MM.1S (cell line): ENCODE data around the gene SPATS2.

Experiments
- DNase-seq: peaks from one replicate; pipeline ENCODE4 v3.0.0-alpha.2; 2015
- H2AFZ ChIP-seq: fragments of 300-600 bp; sonication (generic); 2 replicates; pipeline ENCODE4 v1.6.0; 2016; ENCODE audit warnings: antibody characterized with exemption, low read length
- H3F3A ChIP-seq: fragments of 300-600 bp; sonication (generic); 2 replicates; pipeline ENCODE4 v1.6.1; 2016; ENCODE audit warnings: mild to moderate bottlenecking, antibody characterized with exemption, low read length, moderate library complexity, mixed read lengths; ENCODE audit not compliant: insufficient read depth
- H3K27ac ChIP-seq: fragments of 300-600 bp; sonication (generic); 2 replicates; pipeline ENCODE4 v1.5.1; 2016; ENCODE audit warnings: mild to moderate bottlenecking, low read length
- H3K27me3 ChIP-seq: fragments of 300-600 bp; sonication (generic); replicated peaks from 2 replicates; pipeline ENCODE4 v1.6.0; 2016; ENCODE audit warnings: low read length; ENCODE audit not compliant: insufficient read depth
- H3K36me3 ChIP-seq: fragments of 300-600 bp; sonication (generic); replicated peaks from 2 replicates; pipeline ENCODE4 v1.6.1; 2016; ENCODE audit warnings: mild to moderate bottlenecking, low read length, mixed read lengths; ENCODE audit not compliant: insufficient read depth
- H3K4me1 ChIP-seq: fragments of 300-600 bp; sonication (generic); 2 replicates; pipeline ENCODE4 v1.6.1; 2016; ENCODE audit warnings: low read length, mixed read lengths
- H3K4me2 ChIP-seq: fragments of 300-600 bp; sonication (generic); 2 replicates; pipeline ENCODE4 v1.6.0; 2016; ENCODE audit warnings: low read depth, low read length
- H3K4me3 ChIP-seq: fragments of 300-600 bp; sonication (generic); 2 replicates; pipeline ENCODE4 v1.5.1; 2016; ENCODE audit warnings: low read length, mixed read lengths
- H3K79me2 ChIP-seq: fragments of 300-600 bp; sonication (generic); 2 replicates; pipeline ENCODE4 v1.6.1; 2016; ENCODE audit warnings: mixed run types, low read length, mixed read lengths
- H3K9ac ChIP-seq: fragments of 300-600 bp; sonication (generic); 2 replicates; pipeline ENCODE4 v1.6.1; 2016; ENCODE audit warnings: low read length, mixed read lengths
- H3K9me2 ChIP-seq: fragments of 300-600 bp; sonication (generic); replicated peaks from 2 replicates; pipeline ENCODE4 v1.6.1; 2016; ENCODE audit warnings: mild to moderate bottlenecking, low read length, mixed read lengths; ENCODE audit not compliant: insufficient read depth
- H3K9me3 ChIP-seq: fragments of 300-600 bp; sonication (generic); replicated peaks from 2 replicates; pipeline ENCODE4 v1.6.1; 2016; ENCODE audit warnings: mild to moderate bottlenecking, low read length, mixed read lengths; ENCODE audit not compliant: insufficient read depth
- H4K20me1 ChIP-seq: fragments of 300-600 bp; sonication (generic); 2 replicates; pipeline ENCODE4 v1.6.1; 2016; ENCODE audit warnings: mild to moderate bottlenecking, low read length, moderate library complexity, mixed read lengths; ENCODE audit not compliant: insufficient read depth
- EZH2 ChIP-seq: fragments of 300-600 bp; sonication (generic); optimal IDR thresholded peaks from 2 replicates; pipeline ENCODE3; 2017; ENCODE audit warnings: low read depth, mild to moderate bottlenecking, antibody characterized with exemption, low read length, mixed read lengths
- EZH2phosphoT487 ChIP-seq: fragments of 300-600 bp; sonication (generic); IDR thresholded peaks from 2 replicates; pipeline ENCODE4 v1.6.1; 2018; ENCODE audit warnings: antibody characterized with exemption, low read length
- TF ChIP-seq, protein P1 (sequence below): fragments of 300-600 bp; sonication (generic); IDR thresholded peaks from 2 replicates; pipeline ENCODE4 v1.5.1; 2016; ENCODE audit warnings: antibody characterized with exemption, low read length, mixed read lengths

Gene SPATS2

DNA sequence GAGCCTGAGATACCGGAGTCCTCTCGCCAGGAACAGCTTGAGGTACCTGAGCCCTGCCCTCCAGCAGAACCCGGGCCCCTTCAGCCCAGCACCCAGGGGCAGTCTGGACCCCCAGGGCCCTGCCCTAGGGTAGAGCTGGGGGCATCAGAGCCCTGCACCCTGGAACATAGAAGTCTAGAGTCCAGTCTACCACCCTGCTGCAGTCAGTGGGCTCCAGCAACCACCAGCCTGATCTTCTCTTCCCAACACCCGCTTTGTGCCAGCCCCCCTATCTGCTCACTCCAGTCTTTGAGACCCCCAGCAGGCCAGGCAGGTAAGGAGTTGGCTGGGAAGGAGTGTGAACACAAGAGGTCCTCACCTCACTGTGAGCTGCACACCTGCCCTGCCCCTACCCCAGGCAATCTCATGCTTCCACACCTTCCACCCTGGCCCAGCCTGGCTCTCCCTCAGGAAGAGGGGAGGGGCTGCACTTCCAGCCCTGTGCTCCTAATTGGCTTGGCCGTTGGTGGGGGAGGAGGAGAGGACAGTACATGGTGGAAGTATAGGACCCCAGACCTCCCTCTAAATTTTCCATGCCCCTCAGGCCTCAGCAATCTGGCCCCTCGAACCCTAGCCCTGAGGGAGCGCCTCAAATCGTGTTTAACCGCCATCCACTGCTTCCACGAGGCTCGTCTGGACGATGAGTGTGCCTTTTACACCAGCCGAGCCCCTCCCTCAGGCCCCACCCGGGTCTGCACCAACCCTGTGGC, 36.5 kb upstream of the SPATS2 start:
- Histone ChIP-seq H4K20me1 (no peaks in the 10 kb centered on the region), H3K4me2 (no peak overlapping the region), H3K4me1 (no peaks in the 10 kb centered on the region), H3K27me3 (peaks cover 11% of the 10 kb centered on the region; the same call in 1 of the 2 replicates), H3K9ac (no peak overlapping the region), H3K9me2 (no peaks in the 10 kb centered on the region), H3K36me3 (peaks cover 4% of the 10 kb centered on the region; the same call in 1 of the 2 replicates), H3K27ac (no peak overlapping the region), H3K79me2 (no peaks in the 10 kb centered on the region), H2AFZ (no peak overlapping the region), H3F3A (peaks cover 16% of the 10 kb centered on the region), H3K4me3 (no peak overlapping the region), H3K9me3 (no peaks in the 10 kb centered on the region)
- TF ChIP-seq EZH2phosphoT487 = no peak
- no peak for DNase-seq

DNA sequence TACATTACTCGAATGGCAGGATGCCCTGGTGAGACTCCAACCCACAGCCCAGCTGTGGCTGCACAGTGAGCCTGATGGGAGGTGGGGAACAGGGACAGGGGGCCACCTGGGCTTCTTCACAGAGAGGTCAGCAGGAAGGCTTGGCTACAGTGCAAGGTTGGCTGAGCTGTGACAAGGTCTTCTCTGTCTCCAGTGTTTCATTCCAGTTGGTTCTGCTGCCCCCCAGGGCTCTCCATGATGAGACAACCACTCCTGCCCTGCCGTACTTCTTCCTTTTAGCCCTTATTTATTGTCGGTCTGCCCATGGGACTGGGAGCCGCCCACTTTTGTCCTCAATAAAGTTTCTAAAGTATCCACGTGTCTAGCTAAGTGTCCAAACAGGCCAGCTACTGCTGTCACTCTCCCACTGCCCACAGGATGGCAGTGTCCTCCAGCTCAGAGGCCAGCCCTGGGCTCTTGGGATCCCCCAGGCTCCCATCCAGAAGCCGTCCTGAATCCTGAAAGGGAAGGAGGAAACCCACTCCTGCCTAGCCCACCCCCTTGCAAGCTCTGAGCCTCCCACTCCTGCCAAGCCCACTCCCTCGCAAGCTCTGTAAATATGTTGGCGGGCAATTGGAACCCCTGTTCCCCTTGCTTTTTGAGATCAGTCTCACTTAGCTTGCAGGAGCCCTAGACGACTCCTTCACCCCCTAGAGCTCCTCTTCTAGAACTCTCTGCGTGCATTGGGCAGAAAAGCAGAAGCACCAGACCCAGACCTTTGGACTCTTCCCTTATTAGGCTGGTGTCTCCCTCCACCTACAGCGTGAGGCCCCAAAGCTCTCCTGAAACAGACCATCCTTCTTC, 35.7 kb upstream of the SPATS2 start:
- Histone ChIP-seq H2AFZ (no peak overlapping the region), H3K9me3 (no peaks in the 10 kb centered on the region), H3K4me2 (no peak overlapping the region), H3K36me3 (no peaks in the 10 kb centered on the region; the same call in 1 of the 2 replicates), H3F3A (peaks cover 16% of the 10 kb centered on the region), H4K20me1 (no peaks in the 10 kb centered on the region), H3K4me3 (no peak overlapping the region), H3K79me2 (no peaks in the 10 kb centered on the region), H3K9ac (no peak overlapping the region), H3K27me3 (peaks cover 14% of the 10 kb centered on the region), H3K9me2 (no peaks in the 10 kb centered on the region), H3K4me1 (no peaks in the 10 kb centered on the region), H3K27ac (no peak overlapping the region)
- TF ChIP-seq EZH2 = no peak
- TF ChIP-seq, protein P1, sequence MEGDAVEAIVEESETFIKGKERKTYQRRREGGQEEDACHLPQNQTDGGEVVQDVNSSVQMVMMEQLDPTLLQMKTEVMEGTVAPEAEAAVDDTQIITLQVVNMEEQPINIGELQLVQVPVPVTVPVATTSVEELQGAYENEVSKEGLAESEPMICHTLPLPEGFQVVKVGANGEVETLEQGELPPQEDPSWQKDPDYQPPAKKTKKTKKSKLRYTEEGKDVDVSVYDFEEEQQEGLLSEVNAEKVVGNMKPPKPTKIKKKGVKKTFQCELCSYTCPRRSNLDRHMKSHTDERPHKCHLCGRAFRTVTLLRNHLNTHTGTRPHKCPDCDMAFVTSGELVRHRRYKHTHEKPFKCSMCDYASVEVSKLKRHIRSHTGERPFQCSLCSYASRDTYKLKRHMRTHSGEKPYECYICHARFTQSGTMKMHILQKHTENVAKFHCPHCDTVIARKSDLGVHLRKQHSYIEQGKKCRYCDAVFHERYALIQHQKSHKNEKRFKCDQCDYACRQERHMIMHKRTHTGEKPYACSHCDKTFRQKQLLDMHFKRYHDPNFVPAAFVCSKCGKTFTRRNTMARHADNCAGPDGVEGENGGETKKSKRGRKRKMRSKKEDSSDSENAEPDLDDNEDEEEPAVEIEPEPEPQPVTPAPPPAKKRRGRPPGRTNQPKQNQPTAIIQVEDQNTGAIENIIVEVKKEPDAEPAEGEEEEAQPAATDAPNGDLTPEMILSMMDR = peak; percentile 47
- no peak for DNase-seq

- Histone ChIP-seq H3K79me2 (no peaks in the 10 kb centered on the region), H3K4me2 (no peak overlapping the region), H3K27ac (no peak overlapping the region), H3K9ac (no peak overlapping the region), H3K9me3 (no peaks in the 10 kb centered on the region), H3K27me3 (peaks cover 14% of the 10 kb centered on the region), H3K36me3 (no peaks in the 10 kb centered on the region), H2AFZ (no peak overlapping the region), H3K9me2 (no peaks in the 10 kb centered on the region), H3F3A (peaks cover 16% of the 10 kb centered on the region), H3K4me1 (no peaks in the 10 kb centered on the region), H4K20me1 (no peaks in the 10 kb centered on the region), H3K4me3 (no peak overlapping the region)
- TF ChIP-seq EZH2 = no peak
- TF ChIP-seq, protein P1 = no peak
- TF ChIP-seq EZH2phosphoT487 = no peak
- DNase-seq = no peak
Observed at GRCh38 chr12:49332441-49332861, 34.8 kb upstream of the SPATS2 start.
